Thoracic aorta (tissue), 2 donors: ENCODE data around the gene PVRIG. TPM values are rescaled to one million over a fixed set of nuclear protein-coding genes. Genes with fewer than 3 reads are reported as not detected.
"Not testable (repeated sequence)": the region's sequence is repeated elsewhere in the genome, so short reads cannot be mapped to it uniquely, and the experiment has no call there.

Source experiments
- ATAC-seq: fragments of 150-250 bp; one replicate; pipeline ENCODE4 v1.8.0; 2017; ENCODE audit warnings: low read depth; ENCODE audit not compliant: insufficient number of reproducible peaks, low FRiP score
- DNase-seq: peaks from one replicate; pipeline ENCODE4 v3.0.0-alpha.2; 2020; ENCODE audit warnings: low spot score
- H3K27ac ChIP-seq, 2 donors: fragments of 200-600 bp; sonication (generic); 1 replicate in 1 of 2; 2 replicates in 1 of 2; pipeline ENCODE4 v1.5.1; 2016; ENCODE audit warnings: mild to moderate bottlenecking in 2 of 2, moderate library complexity in 2 of 2
- H3K27me3 ChIP-seq: fragments of 200-600 bp; sonication (generic); replicated peaks from 2 replicates; pipeline ENCODE4 v1.6.0; 2016; ENCODE audit warnings: mild to moderate bottlenecking; ENCODE audit not compliant: insufficient read depth
- H3K36me3 ChIP-seq: fragments of 200-600 bp; sonication (generic); one replicate; pipeline ENCODE4 v1.5.1; 2016
- H3K4me1 ChIP-seq, 2 donors: fragments of 200-600 bp; sonication (generic); 1 replicate in 1 of 2; 2 replicates in 1 of 2; pipeline versions ENCODE4 v1.5.1 to v1.6.0; 2016; ENCODE audit warnings: low read depth in 2 of 2, mild to moderate bottlenecking in 1 of 2; ENCODE audit not compliant: control insufficient read depth in 1 of 2
- H3K4me3 ChIP-seq: fragments of 200-600 bp; sonication (generic); 2 replicates; pipeline ENCODE4 v1.5.1; 2016; ENCODE audit warnings: mild to moderate bottlenecking
- H3K9me3 ChIP-seq: fragments of 200-600 bp; sonication (generic); 2 replicates; pipeline ENCODE4 v1.5.1; 2016
- CTCF ChIP-seq: fragments of 200-600 bp; sonication (generic); IDR thresholded peaks from one replicate; pipeline ENCODE4 v1.5.1; 2019; ENCODE audit warnings: antibody characterized with exemption
- total RNA-seq, 2 donors: library from RNA; depleted of rRNA; stranded (reverse); fragments of >200 nt; gene quantifications; one replicate each; pipeline versions ENCODE4 v1.1.0 to v1.2.3, GENCODE V29; 2016

PVRIG gene
- total RNA-seq, 2 donors from 2014 or later: 0.78 TPM; not detected in 1

GRCh38 chr7:100266576-100267354 is 47.0 kb downstream of the PVRIG start:
- no peak overlapping the region for H3K4me3 ChIP-seq
- H3K9me3 ChIP-seq: no peaks in the 10 kb centered on the region
- H3K27me3 ChIP-seq: no peaks in the 10 kb centered on the region
- TF ChIP-seq CTCF: no peak
- DNase-seq: no peak
- ATAC-seq: no peak
- H3K27ac ChIP-seq: no peak overlapping the region
- H3K36me3 ChIP-seq: no peaks in the 10 kb centered on the region
- H3K4me1 ChIP-seq: no peaks in the 10 kb centered on the region

- no peak for TF ChIP-seq CTCF
- H3K36me3 ChIP-seq: no peaks in the 10 kb centered on the region
- H3K4me1 ChIP-seq: peaks cover 0 to 4% of the 10 kb centered on the region in 2 donors
- no peak overlapping the region for H3K4me3 ChIP-seq
- ATAC-seq (no peak), DNase-seq (no peak)
- no peaks in the 10 kb centered on the region for H3K9me3 ChIP-seq
- H3K27me3 ChIP-seq: no peaks in the 10 kb centered on the region
- no peak overlapping the region for H3K27ac ChIP-seq
Measured at GRCh38 chr7:100267648-100268047, 47.9 kb downstream of the PVRIG start.

- not testable (repeated sequence) for H3K27ac ChIP-seq, ATAC-seq, DNase-seq, H3K4me3 ChIP-seq, H3K9me3 ChIP-seq, H3K27me3 ChIP-seq, H3K36me3 ChIP-seq, H3K4me1 ChIP-seq
Measured at GRCh38 chr7:100268882-100269281, 49.1 kb downstream of the PVRIG start.

GRCh38 chr7:100269306-100270045 is 49.7 kb downstream of the PVRIG start:
- not testable (repeated sequence) for H3K27ac ChIP-seq, H3K27me3 ChIP-seq, H3K9me3 ChIP-seq, H3K4me3 ChIP-seq, DNase-seq, H3K36me3 ChIP-seq, H3K4me1 ChIP-seq, ATAC-seq

- not testable (repeated sequence) for ATAC-seq, H3K27me3 ChIP-seq, H3K9me3 ChIP-seq, H3K36me3 ChIP-seq, H3K4me1 ChIP-seq, H3K27ac ChIP-seq, DNase-seq
- H3K4me3 ChIP-seq: peak overlapping the region; percentile 82
Measured at GRCh38 chr7:100270046-100270918, 50.5 kb downstream of the PVRIG start.

Other genes with a start within 250 kb of the PVRIG start
- 1 to 10 TPM in 1 of 2 donors, not detected in 1; 2.3 TPM for gene AZGP1, start 243.9 kb upstream of the PVRIG start, total RNA-seq
- gene ZKSCAN1, start 204.4 kb upstream of the PVRIG start, total RNA-seq: 10 to 100 TPM; 25.6 to 42.5 TPM
- 10 to 100 TPM in 1 of 2 donors, 1 to 10 TPM in 1; 9.3 to 16.6 TPM for gene ZSCAN21, start 170.2 kb upstream of the PVRIG start, total RNA-seq
- 10 to 100 TPM; 15.2 to 29.6 TPM for gene ZNF3, start 138.2 kb upstream of the PVRIG start, total RNA-seq
- gene COPS6, start 131.0 kb upstream of the PVRIG start, total RNA-seq: 10 to 100 TPM; 40.4 to 76.2 TPM
- 10 to 100 TPM; 17.6 to 23.6 TPM for gene MCM7, start 118.6 kb upstream of the PVRIG start, total RNA-seq
- 10 to 100 TPM; 22.3 to 23.8 TPM for gene AP4M1, start 118.3 kb upstream of the PVRIG start, total RNA-seq
- gene TAF6, start 100.6 kb upstream of the PVRIG start, total RNA-seq: 10 to 100 TPM; 48.0 to 72.8 TPM
- gene CNPY4, start 100.3 kb upstream of the PVRIG start, total RNA-seq: 10 to 100 TPM; 12.6 to 13.7 TPM
- gene MBLAC1, start 93.0 kb upstream of the PVRIG start, total RNA-seq: 1 to 10 TPM in 1 of 2 donors, not detected in 1; 1.1 TPM
- gene LAMTOR4, start 71.0 kb upstream of the PVRIG start, total RNA-seq: 100 to 1,000 TPM; 125 to 205 TPM
- 10 to 100 TPM; 14.0 to 18.0 TPM for gene TRAPPC14, start 61.2 kb upstream of the PVRIG start, total RNA-seq
- gene GAL3ST4, start 51.3 kb upstream of the PVRIG start, total RNA-seq: 10 to 100 TPM in 1 of 2 donors, 1 to 10 TPM in 1; 8.3 to 18.7 TPM
- gene GPC2, start 42.6 kb upstream of the PVRIG start, total RNA-seq: 1 to 10 TPM; 1.8 to 5.0 TPM
- gene STAG3, start 42.0 kb upstream of the PVRIG start, total RNA-seq: under 1 TPM; 0.56 to 0.95 TPM
- gene SPDYE3, start 87.8 kb downstream of the PVRIG start, total RNA-seq: not detected
- 100 to 1,000 TPM in 1 of 2 donors, 10 to 100 TPM in 1; 88.4 to 100 TPM for gene PILRB, start 138.2 kb downstream of the PVRIG start, total RNA-seq
- 1 to 10 TPM; 5.0 to 8.5 TPM for gene PILRA, start 153.5 kb downstream of the PVRIG start, total RNA-seq
- gene ZCWPW1, start 208.8 kb downstream of the PVRIG start, total RNA-seq: 1 to 10 TPM; 3.1 to 3.5 TPM
- 10 to 100 TPM; 27.2 to 27.8 TPM for gene MEPCE, start 209.9 kb downstream of the PVRIG start, total RNA-seq
- 10 to 100 TPM; 29.5 to 54.7 TPM for gene PPP1R35, start 216.5 kb downstream of the PVRIG start, total RNA-seq
- gene SPACDR, start 244.3 kb downstream of the PVRIG start, total RNA-seq: not detected